Mucosa of rectum (tissue), 2 donors: ENCODE data around the gene MBOAT7.
"Not testable (repeated sequence)": the region's sequence is repeated elsewhere in the genome, so short reads cannot be mapped to it uniquely, and the experiment has no call there.

Experiments used
- H3K27ac ChIP-seq, 2 donors: one replicate each; pipeline ENCODE4 v1.7.0; 2013; ENCODE audit warnings: inconsistent platforms in 2 of 2, low read depth in 2 of 2, low read length in 2 of 2
- H3K27me3 ChIP-seq, 2 donors: one replicate each; pipeline ENCODE4 v1.7.0; 2013; ENCODE audit warnings: low read length in 2 of 2; ENCODE audit not compliant: control insufficient read depth in 2 of 2, insufficient read depth in 2 of 2
- H3K36me3 ChIP-seq, 2 donors: one replicate each; pipeline ENCODE4 v1.7.0; 2013; ENCODE audit warnings: low read length in 2 of 2; ENCODE audit not compliant: control insufficient read depth in 2 of 2, insufficient read depth in 2 of 2
- H3K4me1 ChIP-seq, 2 donors: one replicate each; pipeline ENCODE4 v1.7.0; 2013; ENCODE audit warnings: low read length in 2 of 2, mild to moderate bottlenecking in 1 of 2; ENCODE audit not compliant: control insufficient read depth in 2 of 2, insufficient read depth in 2 of 2
- H3K4me3 ChIP-seq, 2 donors: one replicate each; pipeline ENCODE4 v1.7.0; 2013; ENCODE audit warnings: low read length in 2 of 2
- H3K9ac ChIP-seq, 2 donors: one replicate each; pipeline ENCODE4 v1.7.0; 2013; ENCODE audit warnings: low read length in 2 of 2, low read depth in 1 of 2, mild to moderate bottlenecking in 1 of 2
- H3K9me3 ChIP-seq, 2 donors: one replicate each; pipeline ENCODE4 v1.7.0; 2013; ENCODE audit warnings: low read length in 2 of 2; ENCODE audit not compliant: control insufficient read depth in 2 of 2
- donor health status: healthy.
- donor health status: Normal muscosa, but diverticular disease.

Gene MBOAT7

GRCh38 chr19:54190503-54191010 lies 1.2 kb upstream of the MBOAT7 start:
- Histone ChIP-seq H3K4me1 (peaks cover 32 to 38% of the 10 kb centered on the region in 2 donors), H3K27me3 (no peaks in the 10 kb centered on the region), H3K36me3 (peaks cover 12 to 22% of the 10 kb centered on the region in 2 donors), H3K4me3 (peak overlapping the region; percentile 77 to 91), H3K9me3 (no peaks in the 10 kb centered on the region), H3K9ac (peak overlapping the region; percentile 94 to 98), H3K27ac (peak overlapping the region; percentile 100)

GRCh38 chr19:54189735-54190502 lies 539 bp upstream of the MBOAT7 start:
- Histone ChIP-seq H3K4me3 (peak overlapping the region; percentile 90 to 91), H3K27me3 (no peaks in the 10 kb centered on the region)

GRCh38 chr19:54188215-54188871 lies 1.0 kb downstream of the MBOAT7 start:
- Histone ChIP-seq H3K4me3 (peak overlapping the region; percentile 90 to 91), H3K36me3 (peaks cover 6 to 14% of the 10 kb centered on the region in 2 donors), H3K9me3 (no peaks in the 10 kb centered on the region)

More at GRCh38 chr19:54189735-54190502, 539 bp upstream of the MBOAT7 start:
- Histone ChIP-seq H3K9me3 (no peaks in the 10 kb centered on the region), H3K27ac (peak overlapping the region; percentile 100), H3K4me1 (peaks cover 32 to 38% of the 10 kb centered on the region in 2 donors), H3K36me3 (peaks cover 12 to 22% of the 10 kb centered on the region in 2 donors), H3K9ac (peak overlapping the region; percentile 94 to 98)

GRCh38 chr19:54186934-54187381 lies 2.4 kb downstream of the MBOAT7 start:
- H3K9me3 ChIP-seq, result no peaks in the 10 kb centered on the region
- H3K27ac ChIP-seq, result peak overlapping the region; percentile 95 to 97
- H3K27me3 ChIP-seq, result no peaks in the 10 kb centered on the region
- peak overlapping the region; percentile 65 to 78 for H3K9ac ChIP-seq
- peaks cover 5 to 7% of the 10 kb centered on the region in 2 donors for H3K36me3 ChIP-seq
- peaks cover 27 to 32% of the 10 kb centered on the region in 2 donors for H3K4me1 ChIP-seq
- H3K4me3 ChIP-seq, result peak overlapping the region; percentile 33 to 34

More at GRCh38 chr19:54188215-54188871, 1.0 kb downstream of the MBOAT7 start:
- Histone ChIP-seq H3K27ac (peak overlapping the region; percentile 100), H3K4me1 (peaks cover 32 to 38% of the 10 kb centered on the region in 2 donors), H3K9ac (peak overlapping the region; percentile 83 to 94), H3K27me3 (no peaks in the 10 kb centered on the region)

GRCh38 chr19:54186351-54186750 lies 3.0 kb downstream of the MBOAT7 start:
- Histone ChIP-seq H3K9ac (peak overlapping the region; percentile 65 to 78), H3K27ac (peak overlapping the region; percentile 95 to 97), H3K9me3 (no peaks in the 10 kb centered on the region)

GRCh38 chr19:54183431-54183830 lies 5.9 kb downstream of the MBOAT7 start:
- H3K27ac ChIP-seq, result no peak overlapping the region
- peaks cover 22 to 27% of the 10 kb centered on the region in 2 donors for H3K4me1 ChIP-seq
- no peak overlapping the region for H3K9ac ChIP-seq
- H3K36me3 ChIP-seq, result peaks cover 8 to 16% of the 10 kb centered on the region in 2 donors
- H3K9me3 ChIP-seq, result no peaks in the 10 kb centered on the region
- H3K27me3 ChIP-seq, result no peaks in the 10 kb centered on the region
- no peak overlapping the region for H3K4me3 ChIP-seq

More at GRCh38 chr19:54186351-54186750, 3.0 kb downstream of the MBOAT7 start:
- Histone ChIP-seq H3K4me3 (peak overlapping the region in 1 of 2 donors; percentile 20), H3K4me1 (peaks cover 22 to 26% of the 10 kb centered on the region in 2 donors), H3K27me3 (no peaks in the 10 kb centered on the region), H3K36me3 (peaks cover 5 to 7% of the 10 kb centered on the region in 2 donors)

- H3K27me3 ChIP-seq, H3K9me3 ChIP-seq, H3K4me3 ChIP-seq, H3K9ac ChIP-seq, H3K27ac ChIP-seq: not testable (repeated sequence)
- Histone ChIP-seq H3K36me3 (peaks cover 12 to 16% of the 10 kb centered on the region in 2 donors), H3K4me1 (peaks cover 12% of the 10 kb centered on the region in 2 donors)
These were observed 7.5 kb downstream of the MBOAT7 start for GRCh38 chr19:54181894-54182293.

GRCh38 chr19:54180691-54181091 lies 8.7 kb downstream of the MBOAT7 start:
- Histone ChIP-seq H3K9ac (no peak overlapping the region), H3K36me3 (peaks cover 12 to 15% of the 10 kb centered on the region in 2 donors), H3K4me1 (peaks cover 4 to 5% of the 10 kb centered on the region in 2 donors), H3K4me3 (no peak overlapping the region), H3K9me3 (no peaks in the 10 kb centered on the region), H3K27me3 (no peaks in the 10 kb centered on the region), H3K27ac (no peak overlapping the region)

GRCh38 chr19:54179921-54180461 lies 9.4 kb downstream of the MBOAT7 start:
- H3K9me3 ChIP-seq, result no peaks in the 10 kb centered on the region
- no peak overlapping the region for H3K27ac ChIP-seq
- peaks cover 12 to 15% of the 10 kb centered on the region in 2 donors for H3K36me3 ChIP-seq

More at GRCh38 chr19:54179921-54180461, 9.4 kb downstream of the MBOAT7 start:
- Histone ChIP-seq H3K4me1 (peaks cover 4 to 5% of the 10 kb centered on the region in 2 donors), H3K27me3 (no peaks in the 10 kb centered on the region), H3K4me3 (no peak overlapping the region), H3K9ac (peak overlapping the region in 1 of 2 donors; percentile 8)
